Activated CD4-positive, alpha-beta memory T cell treated with anti-CD3 and anti-CD28 coated beads for 36 hours (primary cell): Measurements from ENCODE around the gene KANSL1L. TPM values are rescaled to one million over a fixed set of nuclear protein-coding genes. Genes with fewer than 3 reads are reported as not detected.

Experiments used
- CTCF ChIA-PET: fragments of 350-600 bp; sonication (Branson Sonifier 250); formaldehyde crosslinking; loops from one replicate; lab custom pipeline; 2021; ENCODE audit warnings: antibody characterized with exemption, inconsistent platforms; lab: Charles Lee
- POLR2A ChIA-PET: fragments of 350-600 bp; sonication (Branson Sonifier 250); formaldehyde crosslinking; loops from one replicate; lab custom pipeline; 2021; ENCODE audit warnings: antibody characterized with exemption; lab: Charles Lee
- DNase-seq: peaks from one replicate; pipeline ENCODE4 v3.0.0-alpha.2; 2020
- H3K27ac Mint-ChIP-seq: one replicate; pipeline ENCODE4 v1.8.0; 2021; ENCODE audit warnings: mixed read lengths
- H3K27me3 Mint-ChIP-seq: one replicate; pipeline ENCODE4 v1.8.0; 2021; ENCODE audit warnings: mixed read lengths
- H3K36me3 Mint-ChIP-seq: one replicate; pipeline ENCODE4 v1.8.0; 2021; ENCODE audit warnings: mixed read lengths
- H3K4me1 Mint-ChIP-seq: one replicate; pipeline ENCODE4 v1.8.0; 2021; ENCODE audit warnings: low read depth, mixed read lengths
- H3K4me3 Mint-ChIP-seq: one replicate; pipeline ENCODE4 v1.8.0; 2021; ENCODE audit warnings: mild to moderate bottlenecking, mixed read lengths
- H3K9me3 Mint-ChIP-seq: one replicate; pipeline ENCODE4 v1.8.0; 2021; ENCODE audit warnings: mixed read lengths
- intact Hi-C: fragments of 100-400 bp; cut with micrococcal nuclease; formaldehyde crosslinking; loops from one replicate; pipeline ENCODE4 v1.15.1; 2023
- total RNA-seq, 2 experiments: library from RNA; stranded (reverse); gene quantifications; one replicate each; pipeline ENCODE4 v1.2.3, GENCODE V29; 2021

The KANSL1L gene
- total RNA-seq, 2 experiments from 2014 or later = 4.0 to 4.6 TPM

GRCh38 chr2:209977386-209978239 is 193.6 kb downstream of the KANSL1L start:
- CTCF ChIA-PET = interaction anchor here (0.6 to 5.6 kb wide), 14 partner anchors 10 to 1615 kb away, joined by 3 to 79 read pairs (median 3); no protein-coding TSS in a partner anchor
- DNase-seq = no peak
- no peak overlapping the region for H3K27ac Mint-ChIP-seq
- H3K4me3 Mint-ChIP-seq = no peak overlapping the region
- no peaks in the 10 kb centered on the region for H3K36me3 Mint-ChIP-seq
- intact Hi-C loops = loop anchor here (1.0 kb wide), 2 partner anchors 218 to 222 kb away; no protein-coding TSS in a partner anchor
- H3K27me3 Mint-ChIP-seq = peaks cover 8% of the 10 kb centered on the region
- POLR2A ChIA-PET = no interaction called here
- no peaks in the 10 kb centered on the region for H3K4me1 Mint-ChIP-seq
- no peaks in the 10 kb centered on the region for H3K9me3 Mint-ChIP-seq

- intact Hi-C loops = loop anchor here (1.0 kb wide), 2 partner anchors 218 to 222 kb away; no protein-coding TSS in a partner anchor
- ChIA-PET POLR2A (no interaction called here), CTCF (interaction anchor here (0.6 to 5.6 kb wide), 10 partner anchors 10 to 1616 kb away, joined by 3 to 79 read pairs (median 3); no protein-coding TSS in a partner anchor)
- peaks cover 5% of the 10 kb centered on the region for H3K27me3 Mint-ChIP-seq
- DNase-seq = no peak
- no peak overlapping the region for H3K27ac Mint-ChIP-seq
- no peaks in the 10 kb centered on the region for H3K36me3 Mint-ChIP-seq
- no peaks in the 10 kb centered on the region for H3K4me1 Mint-ChIP-seq
- no peak overlapping the region for H3K4me3 Mint-ChIP-seq
- no peaks in the 10 kb centered on the region for H3K9me3 Mint-ChIP-seq
Measured at GRCh38 chr2:209976698-209977385, 194.4 kb downstream of the KANSL1L start.

- H3K27ac Mint-ChIP-seq = no peak overlapping the region
- DNase-seq = no peak
- ChIA-PET POLR2A (no interaction called here), CTCF (interaction anchor here (1.0 to 5.6 kb wide), 2 partner anchors 13 to 223 kb away, joined by 5 to 79 read pairs; no protein-coding TSS in a partner anchor)
- H3K27me3 Mint-ChIP-seq = peaks cover 7% of the 10 kb centered on the region
- no peaks in the 10 kb centered on the region for H3K9me3 Mint-ChIP-seq
- H3K4me3 Mint-ChIP-seq = no peak overlapping the region
- H3K4me1 Mint-ChIP-seq = no peaks in the 10 kb centered on the region
- intact Hi-C loops = no loop called here
- no peaks in the 10 kb centered on the region for H3K36me3 Mint-ChIP-seq
Measured at GRCh38 chr2:209974576-209974975, 196.6 kb downstream of the KANSL1L start.

GRCh38 chr2:209973328-209973727 is 197.9 kb downstream of the KANSL1L start:
- H3K27ac Mint-ChIP-seq = no peak overlapping the region
- peaks cover 7% of the 10 kb centered on the region for H3K27me3 Mint-ChIP-seq
- CTCF ChIA-PET = interaction anchor here (1.2 to 2.0 kb wide), 2 partner anchors 12 to 226 kb away, joined by 4 to 6 read pairs; no protein-coding TSS in a partner anchor

More at GRCh38 chr2:209973328-209973727, 197.9 kb downstream of the KANSL1L start:
- no peak overlapping the region for H3K4me3 Mint-ChIP-seq
- H3K9me3 Mint-ChIP-seq = no peaks in the 10 kb centered on the region
- POLR2A ChIA-PET = no interaction called here
- no peak for DNase-seq
- no peaks in the 10 kb centered on the region for H3K4me1 Mint-ChIP-seq
- no peaks in the 10 kb centered on the region for H3K36me3 Mint-ChIP-seq
- intact Hi-C loops = no loop called here

Other genes starting within 250 kb of the KANSL1L start
- gene RPE, start 168.8 kb downstream of the KANSL1L start, total RNA-seq = 10 to 100 TPM; 46.3 to 48.0 TPM
- gene ACADL, start 54.0 kb upstream of the KANSL1L start, total RNA-seq = not detected
- not detected for gene MYL1, start 143.8 kb upstream of the KANSL1L start, total RNA-seq